Central memory CD8-positive, alpha-beta T cell (primary cell): ENCODE measurements around the gene MKRN2.
"Not testable (repeated sequence)": the region's sequence is repeated elsewhere in the genome, so short reads cannot be mapped to it uniquely, and the experiment has no call there.

ENCODE experiments used
- ATAC-seq: fragments of 150-1000 bp; cut with Tn5 transposase; replicated peaks from 2 replicates; pipeline ENCODE4 v1.10.0; 2022; ENCODE audit warnings: mild to moderate bottlenecking, moderate FRiP score, moderate number of reproducible peaks; ENCODE audit not compliant: poor library complexity, severe bottlenecking; ENCODE audit errors: extremely low read depth
- DNase-seq, 2 donors: peaks; one replicate each; pipeline ENCODE4 v3.0.0; 2021; ENCODE audit warnings: low spot score in 2 of 2
- H3K27ac Mint-ChIP-seq: one replicate; pipeline ENCODE4 v1.8.0; 2022; ENCODE audit warnings: low read depth, mild to moderate bottlenecking, moderate library complexity, mixed read lengths
- H3K27me3 Mint-ChIP-seq: one replicate; pipeline ENCODE4 v1.8.0; 2022; ENCODE audit warnings: mixed read lengths
- H3K36me3 Mint-ChIP-seq: one replicate; pipeline ENCODE4 v1.8.0; 2022; ENCODE audit warnings: mild to moderate bottlenecking, moderate library complexity, mixed read lengths; ENCODE audit not compliant: insufficient read depth
- H3K4me1 Mint-ChIP-seq: one replicate; pipeline ENCODE4 v1.8.0; 2022; ENCODE audit warnings: mixed read lengths
- H3K4me3 Mint-ChIP-seq: one replicate; pipeline ENCODE4 v1.8.0; 2022; ENCODE audit warnings: mild to moderate bottlenecking, moderate library complexity, mixed read lengths
- H3K9me3 Mint-ChIP-seq: one replicate; pipeline ENCODE4 v1.8.0; 2022; ENCODE audit warnings: mixed read lengths

The MKRN2 gene

GRCh38 chr3:12527757-12528143 is 29.1 kb upstream of the MKRN2 start:
- ATAC-seq: no peak
- Mint-ChIP-seq H3K9me3 (no peaks in the 10 kb centered on the region), H3K36me3 (peaks cover 14% of the 10 kb centered on the region), H3K27me3 (no peaks in the 10 kb centered on the region), H3K27ac (no peak overlapping the region), H3K4me3 (no peak overlapping the region), H3K4me1 (no peaks in the 10 kb centered on the region)
- DNase-seq: no peak

GRCh38 chr3:12532182-12532581 is 24.7 kb upstream of the MKRN2 start:
- Mint-ChIP-seq H3K4me3 (no peak overlapping the region), H3K27ac (peak overlapping the region; percentile 17), H3K9me3 (no peaks in the 10 kb centered on the region), H3K4me1 (no peaks in the 10 kb centered on the region), H3K36me3 (peaks cover 9% of the 10 kb centered on the region), H3K27me3 (no peaks in the 10 kb centered on the region)
- no peak for ATAC-seq
- no peak for DNase-seq

- H3K9me3 Mint-ChIP-seq: no peaks in the 10 kb centered on the region
- peaks cover 4% of the 10 kb centered on the region for H3K36me3 Mint-ChIP-seq
- no peak overlapping the region for H3K27ac Mint-ChIP-seq
- H3K4me1 Mint-ChIP-seq: no peaks in the 10 kb centered on the region
- DNase-seq: no peak
- ATAC-seq: no peak
- H3K27me3 Mint-ChIP-seq: no peaks in the 10 kb centered on the region
- no peak overlapping the region for H3K4me3 Mint-ChIP-seq
Measured at GRCh38 chr3:12536423-12536822, 20.5 kb upstream of the MKRN2 start.

- ATAC-seq: no peak
- Mint-ChIP-seq H3K36me3 (peaks cover 5% of the 10 kb centered on the region), H3K4me3 (no peak overlapping the region), H3K4me1 (no peaks in the 10 kb centered on the region), H3K27me3 (no peaks in the 10 kb centered on the region), H3K27ac (no peak overlapping the region), H3K9me3 (no peaks in the 10 kb centered on the region)
- no peak for DNase-seq
Measured at GRCh38 chr3:12541625-12542024, 15.3 kb upstream of the MKRN2 start.

GRCh38 chr3:12543497-12543896 is 13.4 kb upstream of the MKRN2 start:
- not testable (repeated sequence) for H3K4me3 Mint-ChIP-seq, H3K9me3 Mint-ChIP-seq, DNase-seq, H3K36me3 Mint-ChIP-seq, H3K4me1 Mint-ChIP-seq, H3K27me3 Mint-ChIP-seq, ATAC-seq, H3K27ac Mint-ChIP-seq

- H3K4me1 Mint-ChIP-seq: no peaks in the 10 kb centered on the region
- no peak overlapping the region for H3K4me3 Mint-ChIP-seq
- H3K27me3 Mint-ChIP-seq: peaks cover 2% of the 10 kb centered on the region
- H3K36me3 Mint-ChIP-seq: peaks cover 4% of the 10 kb centered on the region
- DNase-seq: no peak
- ATAC-seq: no peak
- no peaks in the 10 kb centered on the region for H3K9me3 Mint-ChIP-seq
- H3K27ac Mint-ChIP-seq: no peak overlapping the region
Measured at GRCh38 chr3:12544652-12545472, 12.0 kb upstream of the MKRN2 start.

GRCh38 chr3:12545473-12545791 is 11.5 kb upstream of the MKRN2 start, which contains the start of gene MKRN2OS:
Gene MKRN2OS (minus strand): TSS chr3:12545499. CDS start chr3:12545464, 35 bp downstream.
- Mint-ChIP-seq H3K4me3 (no peak within 1 kb of the TSS), H3K36me3 (peaks cover 3% of the 10 kb centered on the region), H3K9me3 (no peaks in the 10 kb centered on the region), H3K4me1 (no peaks in the 10 kb centered on the region), H3K27me3 (peaks cover 8% of the 10 kb centered on the region), H3K27ac (no peak within 1 kb of the TSS)
- ATAC-seq (no peak), DNase-seq (no peak)

GRCh38 chr3:12549971-12550760 is 6.7 kb upstream of the MKRN2 start:
- DNase-seq: no peak
- Mint-ChIP-seq H3K27ac (no peak overlapping the region), H3K4me3 (no peak overlapping the region)

GRCh38 chr3:12553921-12554391 is 2.9 kb upstream of the MKRN2 start:
- ATAC-seq: no peak
- H3K36me3 Mint-ChIP-seq: peaks cover 10% of the 10 kb centered on the region
- peak overlapping the region; percentile 65 for H3K4me3 Mint-ChIP-seq
- H3K27me3 Mint-ChIP-seq: peaks cover 48% of the 10 kb centered on the region
- H3K27ac Mint-ChIP-seq: peak overlapping the region; percentile 26
- DNase-seq: no peak
- H3K9me3 Mint-ChIP-seq: no peaks in the 10 kb centered on the region
- H3K4me1 Mint-ChIP-seq: peaks cover 37% of the 10 kb centered on the region

More at GRCh38 chr3:12549971-12550760, 6.7 kb upstream of the MKRN2 start:
- no peak for ATAC-seq
- Mint-ChIP-seq H3K36me3 (no peaks in the 10 kb centered on the region), H3K27me3 (peaks cover 39% of the 10 kb centered on the region), H3K9me3 (no peaks in the 10 kb centered on the region), H3K4me1 (peaks cover 9% of the 10 kb centered on the region)

GRCh38 chr3:12556314-12556689 is 585 bp upstream of the MKRN2 start:
- H3K27ac Mint-ChIP-seq: peak overlapping the region; percentile 90
- no peak for DNase-seq
- peaks cover 35% of the 10 kb centered on the region for H3K27me3 Mint-ChIP-seq
- peaks cover 10% of the 10 kb centered on the region for H3K36me3 Mint-ChIP-seq
- peak; percentile 16 for ATAC-seq
- peak overlapping the region; percentile 92 for H3K4me3 Mint-ChIP-seq
- no peaks in the 10 kb centered on the region for H3K9me3 Mint-ChIP-seq
- H3K4me1 Mint-ChIP-seq: peaks cover 60% of the 10 kb centered on the region

GRCh38 chr3:12557473-12558100 is 700 bp downstream of the MKRN2 start:
- Mint-ChIP-seq H3K9me3 (no peaks in the 10 kb centered on the region), H3K4me3 (peak overlapping the region; percentile 92), H3K27me3 (peaks cover 35% of the 10 kb centered on the region), H3K4me1 (peaks cover 63% of the 10 kb centered on the region), H3K27ac (peak overlapping the region; percentile 90), H3K36me3 (peaks cover 10% of the 10 kb centered on the region)
- DNase-seq (no peak), ATAC-seq (no peak)

GRCh38 chr3:12558706-12559105 is 1.8 kb downstream of the MKRN2 start:
- Mint-ChIP-seq H3K4me3 (peak overlapping the region; percentile 92), H3K36me3 (peaks cover 10% of the 10 kb centered on the region), H3K9me3 (no peaks in the 10 kb centered on the region), H3K27ac (no peak overlapping the region), H3K27me3 (peaks cover 24% of the 10 kb centered on the region), H3K4me1 (peaks cover 62% of the 10 kb centered on the region)
- no peak for DNase-seq
- ATAC-seq: no peak
